IMR-90 (cell line): ENCODE measurements around the gene CARMIL1. TPM values are rescaled to one million over a fixed set of nuclear protein-coding genes. Genes with fewer than 3 reads are reported as not detected.

Experiments used
- ATAC-seq: fragments of 200-7000 bp; cut with Tn5 transposase; 2 replicates; pipeline ENCODE4 v1.9.1; 2020; ENCODE audit warnings: low read depth, mild to moderate bottlenecking, moderate library complexity
- BruUV-seq: library from RNA; stranded (reverse); fragments of 400-500 nt; replicated peaks from 2 replicates; lab custom pipeline; 2021; lab: Mats Ljungman, UMichigan
- CTCF ChIA-PET: fragments of 300-600 bp; formaldehyde crosslinking; extraction: SDS; loops from one replicate; lab custom pipeline; 2021; ENCODE audit warnings: antibody characterized with exemption; lab: Yijun Ruan, JAX
- POLR2A ChIA-PET: fragments of 300-600 bp; sonication (Branson Sonifier 250); formaldehyde crosslinking; loops from one replicate; lab custom pipeline; 2022; ENCODE audit warnings: antibody characterized with exemption; ENCODE audit not compliant: unreplicated experiment; lab: Charles Lee
- DNase-seq: peaks from one replicate; pipeline ENCODE4 v3.0.0; 2013
- H2AFZ ChIP-seq: replicated peaks from 2 replicates; pipeline ENCODE3; 2013; ENCODE audit warnings: low read length, mild to moderate bottlenecking; ENCODE audit not compliant: poor library complexity
- H2AK5ac ChIP-seq: 2 replicates; pipeline ENCODE4 v1.6.1; 2013; ENCODE audit warnings: low read depth, low read length, inconsistent platforms
- H2AK9ac ChIP-seq: replicated peaks from 2 replicates; pipeline ENCODE3; 2013; ENCODE audit warnings: mild to moderate bottlenecking, low read depth, low read length, moderate library complexity; ENCODE audit not compliant: poor library complexity
- H2BK120ac ChIP-seq: 2 replicates; pipeline ENCODE4 v1.6.1; 2013; ENCODE audit warnings: low read depth, low read length, inconsistent platforms
- H2BK15ac ChIP-seq: 3 replicates; pipeline ENCODE4 v1.6.1; 2013; ENCODE audit warnings: low read depth, low read length, inconsistent platforms
- H2BK20ac ChIP-seq: 2 replicates; pipeline ENCODE4 v1.6.1; 2013; ENCODE audit warnings: low read depth, mild to moderate bottlenecking, inconsistent platforms, low read length, moderate library complexity
- H2BK5ac ChIP-seq: 2 replicates; pipeline ENCODE4 v1.6.1; 2013; ENCODE audit warnings: mild to moderate bottlenecking, low read depth, low read length, inconsistent platforms; ENCODE audit not compliant: poor library complexity, severe bottlenecking
- H3K14ac ChIP-seq: replicated peaks from 2 replicates; pipeline ENCODE4 v1.6.1; 2013; ENCODE audit warnings: low read depth, low read length, inconsistent platforms
- H3K18ac ChIP-seq: 2 replicates; pipeline ENCODE4 v1.6.1; 2013; ENCODE audit warnings: low read depth, low read length, control low read depth
- H3K23ac ChIP-seq: 2 replicates; pipeline ENCODE4 v1.6.1; 2013; ENCODE audit warnings: low read depth, low read length, inconsistent platforms
- H3K27ac ChIP-seq: 2 replicates; pipeline ENCODE4 v1.5.1; 2013; ENCODE audit warnings: mild to moderate bottlenecking, control low read depth, low read length; ENCODE audit not compliant: insufficient read depth
- H3K27me3 ChIP-seq: 2 replicates; pipeline ENCODE4 v1.6.1; 2013; ENCODE audit warnings: low read length; ENCODE audit not compliant: control insufficient read depth, insufficient read depth
- H3K36me3 ChIP-seq: 2 replicates; pipeline ENCODE4 v1.6.1; 2013; ENCODE audit warnings: low read length, mixed read lengths; ENCODE audit not compliant: control insufficient read depth, insufficient read depth
- H3K4ac ChIP-seq: 2 replicates; pipeline ENCODE4 v1.6.1; 2013; ENCODE audit warnings: low read depth, low read length, inconsistent platforms
- H3K4me1 ChIP-seq: 2 replicates; pipeline ENCODE4 v1.6.1; 2013; ENCODE audit warnings: low read length, mixed read lengths; ENCODE audit not compliant: control insufficient read depth, insufficient read depth
- H3K4me2 ChIP-seq: 2 replicates; pipeline ENCODE4 v1.6.1; 2013; ENCODE audit warnings: low read depth, mild to moderate bottlenecking, control low read depth, low read length, moderate library complexity
- H3K4me3 ChIP-seq: 2 replicates; pipeline ENCODE4 v1.5.1; 2013; ENCODE audit warnings: low read depth, mild to moderate bottlenecking, control low read depth, low read length, moderate library complexity; ENCODE audit not compliant: insufficient read depth
- H3K56ac ChIP-seq: 2 replicates; pipeline ENCODE4 v1.6.1; 2013; ENCODE audit warnings: low read length, inconsistent platforms; ENCODE audit not compliant: insufficient read depth; ENCODE audit errors: extremely low read depth
- H3K79me1 ChIP-seq, 2 experiments: 2 replicates each; pipeline ENCODE4 v1.6.1; 2013; ENCODE audit warnings: low read length in 2 of 2, inconsistent platforms in 1 of 2, low read depth in 1 of 2
- H3K9ac ChIP-seq: 2 replicates; pipeline ENCODE4 v1.6.1; 2013; ENCODE audit warnings: low read depth, low read length, control low read depth
- H3K9me1 ChIP-seq: 2 replicates; pipeline ENCODE4 v1.6.1; 2013; ENCODE audit warnings: low read length, inconsistent platforms; ENCODE audit not compliant: insufficient read depth
- H3K9me3 ChIP-seq: 2 replicates; pipeline ENCODE4 v1.6.1; 2013; ENCODE audit warnings: low read length; ENCODE audit not compliant: control insufficient read depth, insufficient read depth
- H4K20me1 ChIP-seq: 2 replicates; pipeline ENCODE4 v1.6.1; 2013; ENCODE audit warnings: low read length, inconsistent platforms; ENCODE audit not compliant: insufficient read depth
- H4K5ac ChIP-seq: 2 replicates; pipeline ENCODE4 v1.6.1; 2013; ENCODE audit warnings: mild to moderate bottlenecking, low read depth, low read length, control low read depth
- H4K8ac ChIP-seq, 2 experiments: 2 replicates each; pipeline ENCODE4 v1.6.1; 2013; ENCODE audit warnings: low read depth in 2 of 2, low read length in 2 of 2, control low read depth in 1 of 2, inconsistent platforms in 1 of 2
- H4K91ac ChIP-seq: 2 replicates; pipeline ENCODE4 v1.6.1; 2013; ENCODE audit warnings: low read depth, low read length, inconsistent platforms; ENCODE audit not compliant: insufficient read depth
- BHLHE40 ChIP-seq: fragments of 150-350 bp; IDR thresholded peaks from 2 replicates; pipeline ENCODE4 v1.6.1; 2016; ENCODE audit warnings: mild to moderate bottlenecking, low read depth, low read length
- CEBPB ChIP-seq: IDR thresholded peaks from 2 replicates; pipeline ENCODE4 v1.6.1; 2012; ENCODE audit warnings: low read depth, low read length, improper control_type of control experiment
- CHD1 ChIP-seq: IDR thresholded peaks from 2 replicates; pipeline ENCODE4 v1.6.1; 2012; ENCODE audit warnings: low read depth, low read length, improper control_type of control experiment
- FOS ChIP-seq: fragments of 150-350 bp; IDR thresholded peaks from 2 replicates; pipeline ENCODE4 v1.6.1; 2016; ENCODE audit warnings: low read depth, low read length
- MAFK ChIP-seq: IDR thresholded peaks from 2 replicates; pipeline ENCODE4 v1.6.1; 2012; ENCODE audit warnings: low read depth, low read length, improper control_type of control experiment
- MAZ ChIP-seq: IDR thresholded peaks from 2 replicates; pipeline ENCODE4 v1.6.1; 2012; ENCODE audit warnings: low read depth, mild to moderate bottlenecking, low read length, improper control_type of control experiment, moderate library complexity, borderline replicate concordance
- MXI1 ChIP-seq: IDR thresholded peaks from 2 replicates; pipeline ENCODE4 v1.6.1; 2012; ENCODE audit warnings: low read depth, mild to moderate bottlenecking, low read length, moderate library complexity, borderline replicate concordance
- NFE2L2 ChIP-seq: fragments of 150-350 bp; IDR thresholded peaks from 2 replicates; pipeline ENCODE4 v1.6.1; 2016; ENCODE audit warnings: low read depth, mild to moderate bottlenecking, low read length
- POLR2A ChIP-seq: IDR thresholded peaks from 2 replicates; pipeline ENCODE4 v1.6.1; 2012; ENCODE audit warnings: mild to moderate bottlenecking, low read depth, low read length
- RAD21 ChIP-seq: IDR thresholded peaks from 2 replicates; pipeline ENCODE4 v1.6.1; 2012; ENCODE audit warnings: low read length, improper control_type of control experiment
- RCOR1 ChIP-seq: IDR thresholded peaks from 2 replicates; pipeline ENCODE4 v1.6.1; 2012; ENCODE audit warnings: mild to moderate bottlenecking, low read length, improper control_type of control experiment; ENCODE audit not compliant: insufficient replicate concordance
- RFX5 ChIP-seq: IDR thresholded peaks from 2 replicates; pipeline ENCODE4 v1.8.0; 2012; ENCODE audit warnings: low read depth, mild to moderate bottlenecking, low read length, moderate library complexity
- SMC3 ChIP-seq: fragments of 150-350 bp; IDR thresholded peaks from 2 replicates; pipeline ENCODE4 v1.6.1; 2016; ENCODE audit warnings: low read depth, mild to moderate bottlenecking, antibody characterized with exemption, low read length, moderate library complexity
- USF2 ChIP-seq: fragments of 150-350 bp; IDR thresholded peaks from 2 replicates; pipeline ENCODE4 v1.6.1; 2017; ENCODE audit warnings: mild to moderate bottlenecking, antibody characterized with exemption, low read length, low read depth
- WGBS, 2 experiments: methylation state at CpG; one replicate each; pipeline versions ENCODE4 v1.1.5 to v1.1.7; 2013; ENCODE audit warnings: missing lambda C conversion rate in 2 of 2; ENCODE audit not compliant: insufficient read length in 1 of 2; ENCODE audit errors: extremely low coverage in 2 of 2; 5-methylcytosine and 5-hydroxymethylcytosine counted together
- dilution Hi-C: fragments of 300-500 bp; cut with HindIII; formaldehyde crosslinking; loops from one replicate; pipeline ENCODE4 v1.14.3; 2018; ENCODE audit warnings: low sequenced_read_pairs; ENCODE audit not compliant: unreplicated experiment
- in situ Hi-C: fragments of 300-500 bp; cut with MboI; formaldehyde crosslinking; loops from 3 replicates; pipeline ENCODE4 v1.14.3; 2019; ENCODE audit warnings: low sequenced_read_pairs, inconsistent platforms, mixed read lengths
- intact Hi-C: fragments of 100-400 bp; cut with micrococcal nuclease; formaldehyde crosslinking; loops from 2 replicates; pipeline ENCODE4 v1.10.0; 2022
- polyA plus RNA-seq, 3 experiments: library from polyadenylated mRNA; depleted of rRNA; stranded (reverse); fragments of >200 nt; gene quantifications; 2 replicates each; pipeline ENCODE4 v1.2.3, GENCODE V29; 2012; ENCODE audit warnings: low replicate concordance in 1 of 3
- total RNA-seq: library from RNA; depleted of rRNA; stranded (reverse); fragments of >200 nt; gene quantifications from 2 replicates; pipeline ENCODE4 v1.2.3, GENCODE V29; 2012
- TF ChIP-seq, protein P1 (sequence below): conservative IDR thresholded peaks from 2 replicates; pipeline ENCODE4 v1.5.1; 2012; ENCODE audit warnings: mild to moderate bottlenecking, low read depth, low read length, improper control_type of control experiment
- TF ChIP-seq, protein P2 (sequence below): fragments of 150-350 bp; IDR thresholded peaks from 2 replicates; pipeline ENCODE4 v1.6.1; 2016; ENCODE audit warnings: low read depth, mild to moderate bottlenecking, low read length, moderate library complexity, borderline replicate concordance

Gene CARMIL1
- total and polyA plus RNA-seq, 2 of the 4 experiments (the other 2 are of a cell fraction) = 1.3 to 2.9 TPM

GRCh38 chr6:25326126-25326525 is 47.0 kb downstream of the CARMIL1 start:
- dilution Hi-C loops (no loop called here), in situ Hi-C loops (no loop called here), intact Hi-C loops (no loop called here)
- H4K5ac ChIP-seq = no peak overlapping the region
- DNase-seq (no peak), ATAC-seq (no peak)
- no peak overlapping the region for H3K56ac ChIP-seq
- H2BK5ac ChIP-seq = no peak overlapping the region
- H3K9ac ChIP-seq = no peak overlapping the region
- peaks cover 4% of the 10 kb centered on the region; the same call in 1 of the 2 replicates for H3K4me1 ChIP-seq
- no peak overlapping the region for H2BK20ac ChIP-seq
- H3K18ac ChIP-seq = no peak overlapping the region
- H3K4me3 ChIP-seq = no peak overlapping the region
- no peak overlapping the region for H4K8ac ChIP-seq
- no peaks in the 10 kb centered on the region for H3K36me3 ChIP-seq
- H3K9me3 ChIP-seq = no peaks in the 10 kb centered on the region
- H3K23ac ChIP-seq = no peak overlapping the region
- TF ChIP-seq NFE2L2 = no peak
- no peak for TF ChIP-seq MAZ
- TF ChIP-seq USF2 = no peak
- TF ChIP-seq RFX5 = no peak
- TF ChIP-seq RCOR1 = no peak
- TF ChIP-seq, protein P1, sequence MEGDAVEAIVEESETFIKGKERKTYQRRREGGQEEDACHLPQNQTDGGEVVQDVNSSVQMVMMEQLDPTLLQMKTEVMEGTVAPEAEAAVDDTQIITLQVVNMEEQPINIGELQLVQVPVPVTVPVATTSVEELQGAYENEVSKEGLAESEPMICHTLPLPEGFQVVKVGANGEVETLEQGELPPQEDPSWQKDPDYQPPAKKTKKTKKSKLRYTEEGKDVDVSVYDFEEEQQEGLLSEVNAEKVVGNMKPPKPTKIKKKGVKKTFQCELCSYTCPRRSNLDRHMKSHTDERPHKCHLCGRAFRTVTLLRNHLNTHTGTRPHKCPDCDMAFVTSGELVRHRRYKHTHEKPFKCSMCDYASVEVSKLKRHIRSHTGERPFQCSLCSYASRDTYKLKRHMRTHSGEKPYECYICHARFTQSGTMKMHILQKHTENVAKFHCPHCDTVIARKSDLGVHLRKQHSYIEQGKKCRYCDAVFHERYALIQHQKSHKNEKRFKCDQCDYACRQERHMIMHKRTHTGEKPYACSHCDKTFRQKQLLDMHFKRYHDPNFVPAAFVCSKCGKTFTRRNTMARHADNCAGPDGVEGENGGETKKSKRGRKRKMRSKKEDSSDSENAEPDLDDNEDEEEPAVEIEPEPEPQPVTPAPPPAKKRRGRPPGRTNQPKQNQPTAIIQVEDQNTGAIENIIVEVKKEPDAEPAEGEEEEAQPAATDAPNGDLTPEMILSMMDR = no peak
- TF ChIP-seq POLR2A = no peak
- TF ChIP-seq MAFK = no peak
- TF ChIP-seq RAD21 = no peak
- TF ChIP-seq MXI1 = no peak
- no peak for TF ChIP-seq CEBPB
- no peak for TF ChIP-seq CHD1
- TF ChIP-seq BHLHE40 = no peak
- TF ChIP-seq, protein P2, sequence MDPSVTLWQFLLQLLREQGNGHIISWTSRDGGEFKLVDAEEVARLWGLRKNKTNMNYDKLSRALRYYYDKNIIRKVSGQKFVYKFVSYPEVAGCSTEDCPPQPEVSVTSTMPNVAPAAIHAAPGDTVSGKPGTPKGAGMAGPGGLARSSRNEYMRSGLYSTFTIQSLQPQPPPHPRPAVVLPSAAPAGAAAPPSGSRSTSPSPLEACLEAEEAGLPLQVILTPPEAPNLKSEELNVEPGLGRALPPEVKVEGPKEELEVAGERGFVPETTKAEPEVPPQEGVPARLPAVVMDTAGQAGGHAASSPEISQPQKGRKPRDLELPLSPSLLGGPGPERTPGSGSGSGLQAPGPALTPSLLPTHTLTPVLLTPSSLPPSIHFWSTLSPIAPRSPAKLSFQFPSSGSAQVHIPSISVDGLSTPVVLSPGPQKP = no peak
- TF ChIP-seq FOS = no peak
- no peak for TF ChIP-seq SMC3
- H2BK15ac ChIP-seq = no peak overlapping the region
- no peak overlapping the region for H4K91ac ChIP-seq
- H3K4ac ChIP-seq = no peak overlapping the region
- peaks cover 3% of the 10 kb centered on the region; the same call in 1 of the 2 replicates for H3K9me1 ChIP-seq
- H3K4me2 ChIP-seq = no peak overlapping the region
- H3K27ac ChIP-seq = no peak overlapping the region
- WGBS, 2 experiments = 83% methylated on average over 4 of the region's 4 CpGs; no CpG with 5 or more reads in 1 of the 2 experiments
- no peaks in the 10 kb centered on the region; the same call in 1 of the 2 replicates for H3K27me3 ChIP-seq
- no peak overlapping the region for H2AK5ac ChIP-seq
- no peaks in the 10 kb centered on the region; the same call in 1 of the 2 replicates for H4K20me1 ChIP-seq
- ChIA-PET CTCF (interaction anchor here (0.6 kb wide), 1 partner anchor 142 kb away, joined by 3 read pairs; no protein-coding TSS in a partner anchor), POLR2A (no interaction called here)
- no peak overlapping the region for H2AFZ ChIP-seq
- BruUV-seq = no TSS peak
- no peak overlapping the region for H3K14ac ChIP-seq
- H2BK120ac ChIP-seq = no peak overlapping the region
- H2AK9ac ChIP-seq = no peak overlapping the region
- H3K79me1 ChIP-seq = peaks cover 0 to 3% of the 10 kb centered on the region in 2 experiments; a peak in 1 of 4 replicates
